HG03521 (cell line): ENCODE results near the gene KCNC2.
"Not testable (repeated sequence)": the region's sequence is repeated elsewhere in the genome, so short reads cannot be mapped to it uniquely, and the experiment has no call there.

Experiments used
- ATAC-seq: cut with Tn5 transposase; IDR thresholded peaks from one replicate; pipeline ENCODE4 v1.9.1; 2021; ENCODE audit warnings: mild to moderate bottlenecking, moderate library complexity; ENCODE audit not compliant: unreplicated experiment

KCNC2 gene

GRCh38 chr12:75209812-75210138 is at the start of gene KCNC2:
KCNC2 (minus strand) TSS chr12:75209839.
- ATAC-seq: no peak

- no peak for ATAC-seq
These were observed 49.5 kb upstream of the KCNC2 start for GRCh38 chr12:75259143-75259542.

GRCh38 chr12:75257510-75257909 is 47.9 kb upstream of the KCNC2 start:
- ATAC-seq: no peak

- no peak for ATAC-seq
These were observed 35.5 kb upstream of the KCNC2 start for GRCh38 chr12:75245108-75245507.

- peak; percentile 72 for ATAC-seq
These were observed 30.3 kb upstream of the KCNC2 start for GRCh38 chr12:75239987-75240386.

- no peak for ATAC-seq
These were observed 26.6 kb upstream of the KCNC2 start for GRCh38 chr12:75236206-75236605.

GRCh38 chr12:75227132-75227531 is 17.5 kb upstream of the KCNC2 start:
- no peak for ATAC-seq

- ATAC-seq: no peak
These were observed 2.4 kb upstream of the KCNC2 start for GRCh38 chr12:75212072-75212471.

GRCh38 chr12:75208856-75209811 is 505 bp downstream of the KCNC2 start:
- ATAC-seq: no peak

- no peak for ATAC-seq
These were observed 2.1 kb downstream of the KCNC2 start for GRCh38 chr12:75207338-75208083.

- no peak for ATAC-seq
These were observed 4.1 kb downstream of the KCNC2 start for GRCh38 chr12:75205558-75205957.

GRCh38 chr12:75196865-75197264 is 12.8 kb downstream of the KCNC2 start:
- ATAC-seq: no peak

- ATAC-seq: no peak
These were observed 13.2 kb downstream of the KCNC2 start for GRCh38 chr12:75196408-75196807.

GRCh38 chr12:75194250-75194649 is 15.4 kb downstream of the KCNC2 start:
- ATAC-seq: no peak

GRCh38 chr12:75192196-75192595 is 17.4 kb downstream of the KCNC2 start:
- ATAC-seq: no peak

GRCh38 chr12:75190846-75191245 is 18.8 kb downstream of the KCNC2 start:
- ATAC-seq: no peak

- ATAC-seq: not testable (repeated sequence)
These were observed 23.8 kb downstream of the KCNC2 start for GRCh38 chr12:75185881-75186280.

GRCh38 chr12:75184516-75184915 is 25.1 kb downstream of the KCNC2 start:
- no peak for ATAC-seq

- no peak for ATAC-seq
These were observed 25.7 kb downstream of the KCNC2 start for GRCh38 chr12:75183967-75184366.

GRCh38 chr12:75177997-75178396 is 31.6 kb downstream of the KCNC2 start:
- peak; percentile 66 for ATAC-seq

- ATAC-seq: no peak
These were observed 37.0 kb downstream of the KCNC2 start for GRCh38 chr12:75172611-75173010.

GRCh38 chr12:75170640-75171185 is 38.9 kb downstream of the KCNC2 start:
- ATAC-seq: no peak
